HG02588 (cell line): ENCODE data around the gene CASP7.
"Not testable (repeated sequence)": the region's sequence is repeated elsewhere in the genome, so short reads cannot be mapped to it uniquely, and the experiment has no call there.

Experiments used
- ATAC-seq: cut with Tn5 transposase; IDR thresholded peaks from one replicate; pipeline ENCODE4 v1.9.1; 2021; ENCODE audit warnings: mild to moderate bottlenecking, moderate library complexity; ENCODE audit not compliant: unreplicated experiment

The CASP7 gene

DNA sequence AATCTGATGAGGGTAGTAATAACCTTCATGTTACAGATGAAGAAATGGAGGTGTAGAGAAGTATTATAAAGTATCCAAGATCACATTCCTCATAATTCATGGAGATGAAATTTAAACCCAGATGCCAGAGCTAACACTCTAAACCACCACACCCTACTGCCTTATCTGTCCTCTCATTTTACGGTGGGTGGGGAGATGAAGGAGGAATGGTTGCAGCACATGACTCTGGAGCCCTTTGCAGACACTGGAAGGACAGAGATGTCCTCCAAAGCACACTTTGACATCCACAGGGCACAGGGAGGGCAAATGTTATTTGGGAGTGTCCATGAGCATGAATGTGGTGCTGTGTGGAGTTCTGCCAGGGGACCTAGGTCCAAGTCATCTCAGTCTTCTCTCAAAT lies 72.8 kb downstream of the CASP7 start:
- ATAC-seq = no peak

DNA sequence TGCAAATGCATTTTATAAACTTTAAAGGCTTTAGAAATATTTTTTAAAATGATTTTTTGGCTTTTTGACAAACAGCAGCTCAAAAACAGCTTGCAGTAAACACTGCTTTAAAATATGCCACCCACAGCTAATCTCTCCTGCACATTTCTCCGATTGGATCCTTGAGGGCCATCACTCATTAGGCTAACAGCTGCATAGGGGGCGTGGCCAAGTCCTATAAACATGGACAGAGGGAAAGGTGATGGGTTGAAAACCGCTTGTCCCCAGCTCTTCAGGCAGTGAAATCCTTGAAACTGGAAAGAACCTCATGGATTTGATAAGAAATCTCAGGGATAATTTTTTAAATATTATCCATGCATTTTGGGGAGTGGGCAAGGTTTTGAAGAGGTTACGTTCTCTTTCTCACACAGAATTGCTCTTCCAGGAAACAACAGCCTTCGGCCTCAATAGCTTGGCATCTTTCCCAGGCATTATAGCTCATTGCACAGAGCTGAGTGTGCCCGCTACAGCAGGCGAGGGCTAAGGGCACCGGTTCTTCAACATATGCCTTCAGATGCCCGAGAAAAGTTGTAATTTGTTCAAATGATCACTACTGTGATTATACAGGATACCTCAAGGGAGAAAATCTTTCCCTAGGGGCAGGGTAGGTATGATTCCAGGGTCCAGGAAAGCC lies 73.4 kb downstream of the CASP7 start:
- no peak for ATAC-seq

DNA sequence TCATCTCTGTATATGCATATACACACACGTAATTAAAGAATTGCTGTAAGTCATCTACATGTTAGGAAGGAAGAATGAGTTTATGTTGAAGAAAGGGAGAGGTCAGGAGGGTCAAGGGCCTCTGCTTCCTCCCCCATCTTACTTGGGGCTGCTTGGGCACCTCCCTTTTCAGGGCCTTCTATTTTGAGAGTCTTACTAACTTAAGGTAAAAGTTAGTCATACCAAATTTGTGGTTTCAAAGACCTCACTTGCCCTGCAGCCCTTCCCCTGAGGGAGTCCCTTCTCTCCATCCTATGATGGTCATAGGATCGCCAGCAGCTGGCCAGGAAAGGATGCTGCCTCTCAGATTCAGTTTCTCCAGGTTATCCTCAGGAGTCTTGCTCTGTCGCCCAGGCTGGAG lies 74.4 kb downstream of the CASP7 start:
- no peak for ATAC-seq

DNA sequence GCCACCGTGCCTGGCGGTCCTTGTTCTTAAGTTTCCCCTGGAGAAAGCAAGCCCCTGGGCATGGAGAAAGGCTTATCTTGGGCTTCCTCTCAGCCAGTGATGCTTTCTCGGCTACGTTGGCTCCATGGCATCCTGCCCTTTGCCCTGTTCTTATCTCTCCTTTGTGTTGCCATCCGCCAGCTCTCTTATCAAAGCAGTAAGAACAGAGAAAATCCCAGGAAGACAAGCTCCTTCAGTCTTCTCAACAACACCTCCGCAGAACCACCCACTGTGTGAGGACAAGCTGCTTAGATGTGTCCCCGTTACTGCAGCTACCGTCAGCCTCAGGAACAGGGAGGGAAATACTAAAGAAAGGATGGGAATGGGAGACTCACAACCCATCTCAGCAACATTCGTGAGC lies 75.1 kb downstream of the CASP7 start:
- no peak for ATAC-seq

DNA sequence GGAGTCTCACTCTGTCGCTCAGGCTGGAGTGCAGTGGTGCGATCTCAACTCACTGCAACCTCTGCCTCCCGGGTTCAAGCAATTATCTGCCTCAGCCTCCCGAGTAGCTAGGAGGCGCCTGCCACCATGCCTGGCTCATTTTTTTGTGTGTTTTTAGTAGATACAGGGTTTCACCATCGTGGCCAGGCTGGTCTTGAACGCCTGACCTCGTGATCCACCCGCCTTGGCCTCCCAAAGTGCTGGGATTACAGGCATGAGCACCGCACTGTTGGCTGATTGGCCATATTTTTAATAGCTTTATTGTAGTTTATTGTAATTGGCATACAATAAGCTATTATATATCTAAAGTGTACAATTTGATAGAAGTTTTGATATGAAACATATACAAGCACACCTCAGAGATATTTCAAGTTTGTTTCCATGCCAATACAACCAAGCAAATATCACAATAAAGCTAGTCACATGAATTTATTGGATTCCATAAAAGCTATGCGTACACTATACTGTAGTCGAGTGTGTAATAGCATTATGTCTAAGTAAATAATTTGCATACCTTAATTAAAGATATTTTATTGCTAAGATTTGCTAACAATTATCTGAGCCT lies 77.3 kb downstream of the CASP7 start:
- ATAC-seq = no peak

DNA sequence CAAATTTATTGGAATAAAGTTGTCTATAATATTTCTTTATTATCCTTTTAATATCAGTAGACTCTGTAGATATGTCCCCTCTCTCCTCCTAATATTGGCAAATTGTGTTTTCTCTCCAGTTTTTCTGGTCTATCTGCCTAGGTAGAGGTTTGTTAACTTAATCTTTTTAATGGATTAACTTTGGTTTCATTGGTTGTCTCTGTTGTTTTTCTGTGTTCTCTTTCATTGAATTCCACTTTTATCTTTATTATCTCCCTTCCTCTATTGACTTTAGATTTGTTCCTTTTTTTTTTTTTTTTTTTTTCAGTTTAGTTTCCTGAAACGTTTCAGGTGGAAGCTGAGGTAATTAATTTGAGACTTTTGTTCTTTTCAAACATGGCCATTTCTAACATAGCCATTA lies 82.4 kb downstream of the CASP7 start:
- ATAC-seq = no peak

DNA sequence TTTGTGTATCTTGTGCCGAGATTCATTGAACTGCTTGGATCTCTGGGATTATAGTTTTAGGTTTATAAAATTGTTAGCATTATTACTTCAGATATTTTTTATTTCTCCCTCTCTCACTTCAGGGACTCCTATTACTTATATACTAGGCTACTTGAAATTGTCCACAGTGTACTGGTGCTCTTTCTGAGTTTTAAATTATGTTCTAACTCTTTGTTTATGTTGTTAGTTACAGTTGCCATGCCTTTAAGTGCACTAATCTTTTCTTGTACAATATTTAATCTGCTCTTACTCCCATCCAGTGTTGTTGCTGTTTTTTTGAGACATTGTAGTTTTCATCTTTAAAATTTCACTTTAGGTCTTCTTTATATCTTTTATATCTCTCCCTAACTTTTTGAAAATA lies 84.9 kb downstream of the CASP7 start:
- ATAC-seq = no peak

DNA sequence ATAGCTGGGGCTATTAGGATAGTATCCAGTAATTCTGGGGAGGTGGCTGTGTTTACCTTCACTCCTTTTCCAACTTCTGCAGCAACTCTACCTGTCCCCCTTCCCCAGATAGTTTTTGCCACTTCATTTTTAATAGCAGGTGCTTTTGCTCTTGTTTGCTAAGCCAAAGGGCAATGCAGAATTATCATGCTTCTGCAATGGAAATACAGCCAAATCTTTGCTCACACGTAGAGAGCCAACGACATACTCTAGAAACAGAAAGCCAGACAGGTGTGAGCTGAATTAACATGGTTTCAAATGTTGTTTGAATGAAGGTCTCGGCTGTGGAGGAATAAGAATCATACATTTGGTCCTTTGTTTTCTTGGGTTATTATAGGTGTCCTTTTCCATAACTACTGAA lies 86.2 kb downstream of the CASP7 start:
- no peak for ATAC-seq

DNA sequence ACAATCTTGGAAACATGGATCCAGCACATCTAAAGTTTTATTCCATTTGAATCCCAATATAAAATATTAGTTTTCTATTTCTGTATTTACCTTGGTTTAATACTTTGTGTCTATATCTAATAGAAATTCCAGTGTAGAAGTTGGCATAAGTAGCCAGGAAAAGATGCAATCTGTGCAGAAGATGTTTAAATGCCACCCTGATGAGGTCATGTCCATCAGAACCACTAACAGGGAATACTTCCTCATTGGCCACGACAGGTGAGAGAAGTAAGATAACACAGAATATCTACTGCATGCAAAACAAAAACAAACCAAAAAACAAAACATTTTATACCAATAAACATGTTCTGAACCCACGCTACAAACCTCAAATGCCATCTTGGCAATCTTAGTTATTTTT lies 87.5 kb downstream of the CASP7 start:
- ATAC-seq = no peak

DNA sequence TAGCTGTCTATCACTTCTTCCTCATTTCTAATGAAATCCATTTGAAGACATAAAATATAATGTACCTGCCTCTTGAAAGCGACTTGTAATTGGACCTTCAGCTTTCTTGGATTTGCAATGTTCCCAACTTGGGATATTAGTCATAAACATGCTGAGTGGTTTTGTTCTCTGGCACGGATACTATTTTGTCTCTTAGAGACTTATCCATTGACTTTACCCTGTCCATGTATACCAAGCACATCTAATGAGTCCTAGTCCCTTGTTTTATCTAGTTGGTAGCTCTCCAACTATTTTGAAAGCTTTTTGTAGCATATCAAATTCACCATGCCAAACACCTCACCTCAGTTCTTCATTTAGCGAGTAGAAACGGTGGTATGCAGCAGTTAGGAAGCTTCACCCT lies 90.6 kb downstream of the CASP7 start:
- ATAC-seq = no peak

DNA sequence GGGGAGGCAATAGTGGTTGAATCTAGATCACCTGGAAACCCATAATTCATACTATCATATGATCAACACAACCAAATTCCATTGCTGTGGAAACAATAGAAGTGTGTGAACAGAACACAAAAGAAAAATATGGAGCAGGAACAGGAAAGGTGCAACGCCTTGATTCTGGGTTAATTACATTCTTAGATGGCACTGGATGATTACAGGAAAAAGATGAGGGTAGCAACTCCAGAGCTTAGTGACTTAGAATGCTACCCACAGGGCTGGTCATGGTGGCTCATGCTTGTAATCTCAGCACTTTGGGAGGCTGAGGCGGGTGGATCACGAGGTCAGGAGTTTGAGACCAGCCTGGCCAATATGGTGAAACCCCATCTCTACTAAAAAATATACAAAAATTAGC lies 91.4 kb downstream of the CASP7 start:
- ATAC-seq = not testable (repeated sequence)

DNA sequence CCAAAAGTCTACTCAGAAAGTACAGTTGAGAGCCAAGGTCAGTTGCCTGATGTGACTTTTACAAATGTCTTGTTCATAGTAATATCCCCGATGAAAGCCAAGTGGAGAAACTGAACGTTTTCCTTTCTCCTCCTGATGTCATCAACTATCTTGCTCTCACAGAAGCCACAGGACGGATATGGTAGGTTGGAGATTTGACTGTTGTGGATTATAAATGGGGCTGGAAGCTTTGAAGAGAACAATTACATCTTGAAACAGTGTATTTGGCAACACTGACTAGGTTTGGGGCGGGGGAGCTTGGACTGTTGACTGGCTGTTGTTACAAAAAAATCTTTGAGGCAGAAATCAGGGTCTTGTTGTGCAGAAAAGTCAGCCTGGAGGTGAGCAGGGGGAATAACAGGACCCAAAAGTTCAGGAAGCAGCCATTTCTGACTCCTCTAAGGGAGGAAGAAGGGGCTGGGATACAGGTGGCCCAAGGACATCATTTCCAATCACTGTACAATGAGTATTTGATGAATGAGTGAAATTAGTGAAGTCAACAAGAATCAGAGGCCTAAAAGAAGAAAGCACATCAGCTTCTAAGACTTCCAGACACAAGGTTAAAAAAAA lies 96.1 kb downstream of the CASP7 start:
- no peak for ATAC-seq

DNA sequence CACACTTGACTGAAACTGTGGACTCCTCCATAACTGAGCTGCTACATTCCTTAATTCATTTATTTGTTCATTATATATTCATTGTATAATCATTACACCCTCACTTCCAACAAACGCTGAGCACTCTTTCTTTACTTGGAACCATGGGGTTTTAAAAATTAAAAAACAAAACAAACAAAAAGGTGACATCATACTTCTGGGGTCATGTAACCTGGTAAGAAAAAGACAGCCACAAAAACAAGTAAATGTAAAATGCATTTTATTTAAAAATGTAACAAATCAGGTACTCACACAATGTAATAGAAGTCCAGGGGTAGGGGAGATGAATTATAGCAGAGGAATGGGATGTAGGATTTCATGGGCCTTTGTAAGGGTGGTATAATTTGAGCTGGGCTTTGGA lies 96.8 kb downstream of the CASP7 start:
- ATAC-seq = no peak
